Bronchus fibroblast of lung (primary cell): ENCODE measurements around the gene KCNG3. TPM values are rescaled to one million over a fixed set of nuclear protein-coding genes. Genes with fewer than 3 reads are reported as not detected.

Experiments used
- total RNA-seq: library from RNA; depleted of rRNA; stranded (reverse); fragments of >200 nt; gene quantifications from 2 replicates; pipeline ENCODE4 v1.2.3, GENCODE V29; 2015

The KCNG3 gene, protein sequence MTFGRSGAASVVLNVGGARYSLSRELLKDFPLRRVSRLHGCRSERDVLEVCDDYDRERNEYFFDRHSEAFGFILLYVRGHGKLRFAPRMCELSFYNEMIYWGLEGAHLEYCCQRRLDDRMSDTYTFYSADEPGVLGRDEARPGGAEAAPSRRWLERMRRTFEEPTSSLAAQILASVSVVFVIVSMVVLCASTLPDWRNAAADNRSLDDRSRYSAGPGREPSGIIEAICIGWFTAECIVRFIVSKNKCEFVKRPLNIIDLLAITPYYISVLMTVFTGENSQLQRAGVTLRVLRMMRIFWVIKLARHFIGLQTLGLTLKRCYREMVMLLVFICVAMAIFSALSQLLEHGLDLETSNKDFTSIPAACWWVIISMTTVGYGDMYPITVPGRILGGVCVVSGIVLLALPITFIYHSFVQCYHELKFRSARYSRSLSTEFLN
- total RNA-seq, result not detected in 2 replicates

GRCh38 chr2:42493468-42494354, at the start of gene KCNG3:
TSS of gene KCNG3 (minus strand) at chr2:42493982. CDS start at chr2:42493501, 481 bp downstream.

Other genes starting within 250 kb of the KCNG3 start
- gene COX7A2L, start 132.8 kb downstream of the KCNG3 start, total RNA-seq, result 197 and 210 TPM in 2 replicates
- 17.5 and 19.5 TPM in 2 replicates for gene MTA3, start 74.7 kb upstream of the KCNG3 start, total RNA-seq